Stimulated activated CD8-positive, alpha-beta memory T cell treated with anti-CD3 and anti-CD28 coated beads, Interleukin-7, amount 100 ng/mL, for 24 hours (primary cell): Measurements from ENCODE around the gene MPRIP.

Source experiments
- DNase-seq: peaks from one replicate; pipeline ENCODE4 v3.0.0-alpha.2; 2020; ENCODE audit warnings: low read depth

The MPRIP gene

DNA sequence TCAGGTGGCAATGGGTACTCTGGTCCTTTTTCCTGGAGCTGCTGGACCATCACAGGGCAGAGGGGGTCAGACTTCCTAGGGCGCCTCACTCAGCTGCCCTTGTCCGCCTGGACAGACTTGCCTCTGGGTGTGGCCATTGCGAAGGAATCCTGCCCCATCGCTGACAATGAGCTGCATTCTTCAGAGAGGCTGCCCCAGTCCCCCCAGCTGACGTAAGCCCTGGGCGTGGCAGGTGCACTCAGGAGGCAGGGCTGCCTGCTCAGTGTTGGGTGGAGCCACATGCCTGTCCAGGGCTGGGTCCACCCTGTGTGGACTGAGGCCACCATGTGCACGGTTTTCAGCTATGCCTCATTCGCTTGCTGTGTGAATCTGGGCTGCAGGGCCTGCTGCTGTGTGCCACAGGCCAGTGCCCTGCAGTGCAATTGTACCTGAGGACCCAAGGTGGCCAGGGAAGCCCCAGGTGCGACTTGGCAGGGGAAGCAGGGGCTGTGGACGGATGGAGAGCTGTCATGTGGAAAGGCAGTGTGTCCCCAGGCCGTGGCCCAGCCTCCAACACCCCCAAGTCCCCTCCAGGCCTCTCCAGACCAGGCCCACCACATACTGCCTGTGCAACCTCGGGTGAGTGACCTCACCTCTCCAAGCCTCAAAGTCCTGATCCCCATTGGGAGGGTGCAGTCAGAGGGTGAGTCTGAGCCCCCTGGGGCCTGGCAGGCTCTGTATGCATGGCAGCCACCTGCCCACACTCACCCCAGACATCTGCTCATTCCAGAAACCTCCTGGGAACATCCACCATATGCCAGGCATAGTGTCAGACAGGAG lies 14.0 kb upstream of the MPRIP start:
- no peak for DNase-seq

DNA sequence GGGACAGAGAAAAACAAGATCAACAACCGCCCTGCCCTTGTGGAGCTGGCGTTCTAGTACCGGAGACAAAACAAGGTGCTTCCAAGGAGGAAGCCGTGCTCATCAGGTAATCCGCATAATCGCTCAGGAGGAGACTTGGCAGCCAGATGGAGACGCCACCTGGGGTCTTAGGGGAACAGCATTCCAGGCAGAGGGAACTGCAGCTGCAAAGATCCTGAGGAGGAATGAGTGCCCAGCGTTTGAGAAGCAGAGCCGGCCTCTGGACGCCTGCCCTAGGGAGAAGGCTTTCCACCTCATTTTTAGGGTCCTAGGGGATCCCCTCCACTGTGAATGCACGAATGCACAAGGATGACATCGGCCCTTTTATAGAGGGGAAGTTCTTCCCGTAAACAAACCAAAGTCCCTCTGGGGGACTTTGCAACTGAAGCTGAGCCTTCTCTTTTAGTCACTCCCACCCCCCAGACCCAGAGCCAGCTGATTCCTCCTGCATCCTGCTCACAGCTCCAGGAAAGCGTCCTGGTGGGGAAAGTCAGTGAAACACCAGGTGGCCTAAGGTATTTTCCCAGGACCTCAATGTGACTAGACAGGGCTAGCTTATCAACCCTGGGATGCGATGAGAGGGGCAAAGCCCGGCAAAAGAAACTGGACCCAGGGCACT lies 13.2 kb upstream of the MPRIP start:
- no peak for DNase-seq

DNA sequence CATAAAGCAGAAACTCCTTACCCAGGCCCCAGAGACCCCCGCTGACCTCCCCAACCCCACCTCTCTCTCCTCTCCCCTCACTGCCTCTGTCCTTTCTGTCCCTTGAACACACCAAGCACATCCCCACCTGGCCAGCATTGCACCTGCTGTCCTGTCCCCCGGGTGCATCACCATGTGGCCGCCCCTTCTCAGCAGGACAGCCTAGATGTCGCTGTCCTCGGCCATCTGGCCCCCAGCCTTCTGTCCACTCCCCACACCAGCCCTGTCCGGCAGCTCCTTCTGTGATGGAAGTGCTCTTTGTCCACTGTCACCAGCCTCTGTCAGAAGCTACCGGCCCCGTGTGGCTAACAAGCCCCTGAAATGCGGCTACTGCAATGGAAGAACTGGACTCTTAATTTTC lies 12.3 kb upstream of the MPRIP start:
- DNase-seq = no peak

DNA sequence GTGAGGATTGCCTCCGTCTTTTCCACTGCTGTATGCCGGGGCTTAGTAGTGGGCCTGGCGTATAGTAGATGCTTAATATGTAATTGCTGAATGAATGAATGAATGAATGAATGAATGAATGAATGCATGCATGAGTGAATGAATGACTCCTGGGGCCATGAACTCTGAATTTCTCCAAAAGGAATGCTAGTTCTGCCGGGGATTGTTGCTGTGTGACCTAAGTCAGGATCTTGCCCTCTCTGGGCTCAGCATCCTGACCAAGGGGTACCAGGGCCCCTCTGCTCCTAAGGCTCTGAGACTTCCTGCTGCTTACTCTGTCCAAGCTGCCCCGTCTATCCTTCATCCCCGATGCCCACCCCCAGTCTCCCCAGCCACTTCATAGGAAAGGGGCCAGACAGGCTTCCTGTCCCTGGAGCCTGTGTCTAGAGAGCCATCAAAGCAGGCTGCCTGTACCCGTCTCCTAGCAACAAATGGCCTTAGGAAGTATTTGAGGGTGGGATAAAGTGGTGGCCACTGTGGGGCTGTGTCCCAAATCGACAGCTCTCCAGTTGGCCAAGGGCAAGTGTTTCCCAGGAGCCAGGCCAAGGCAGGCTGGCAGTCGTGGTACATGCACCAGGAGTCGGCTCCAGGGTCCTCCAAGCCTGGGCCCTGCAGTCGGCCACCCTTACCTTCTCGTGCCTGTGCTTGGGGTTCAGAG lies 11.6 kb upstream of the MPRIP start:
- DNase-seq = no peak

DNA sequence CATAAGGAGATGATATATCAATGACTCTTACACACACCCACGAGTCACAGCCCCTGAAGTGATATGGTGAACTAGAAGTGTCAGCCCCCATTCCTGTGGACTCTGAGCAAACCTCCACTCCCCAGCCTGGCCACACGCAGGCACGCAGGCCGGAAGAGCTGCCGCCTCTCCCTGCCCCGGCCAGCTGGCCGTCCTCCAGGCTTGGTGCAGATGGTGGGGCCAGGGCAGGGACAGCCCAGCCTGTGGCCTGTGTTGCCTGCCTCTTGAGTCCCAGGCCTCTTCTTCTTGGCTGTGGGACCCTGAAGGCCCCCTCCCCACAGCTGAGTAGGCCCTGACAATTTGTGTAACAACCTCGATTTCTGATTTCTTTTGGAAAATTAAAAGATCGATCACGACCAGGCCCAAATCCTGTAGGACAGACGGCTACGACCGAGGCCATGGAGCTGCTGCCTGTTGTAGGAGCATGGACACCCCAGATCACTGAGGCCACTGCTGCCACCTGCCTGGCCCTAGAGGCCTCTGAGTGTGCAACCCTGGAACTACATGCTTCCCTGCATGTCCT lies 10.0 kb upstream of the MPRIP start:
- no peak for DNase-seq

DNA sequence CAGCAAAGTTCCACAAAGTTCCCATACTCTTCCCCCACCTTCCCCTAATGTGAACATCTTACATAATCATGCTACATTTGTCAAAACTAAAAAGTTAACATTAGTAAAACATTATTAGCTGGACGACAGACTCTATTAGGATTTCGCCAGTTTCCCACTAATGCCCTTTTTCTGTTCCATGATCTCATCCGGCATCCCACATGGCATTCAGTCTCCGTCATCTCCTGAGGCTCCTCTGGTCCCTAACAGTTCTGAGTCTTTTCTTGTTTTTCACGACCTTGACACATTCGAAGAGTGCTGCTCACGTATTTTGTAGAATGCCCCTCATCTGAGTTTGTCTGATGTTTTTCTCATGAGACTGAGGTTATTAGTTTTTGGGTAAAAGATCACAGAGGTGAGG lies 8.8 kb upstream of the MPRIP start:
- DNase-seq = no peak

DNA sequence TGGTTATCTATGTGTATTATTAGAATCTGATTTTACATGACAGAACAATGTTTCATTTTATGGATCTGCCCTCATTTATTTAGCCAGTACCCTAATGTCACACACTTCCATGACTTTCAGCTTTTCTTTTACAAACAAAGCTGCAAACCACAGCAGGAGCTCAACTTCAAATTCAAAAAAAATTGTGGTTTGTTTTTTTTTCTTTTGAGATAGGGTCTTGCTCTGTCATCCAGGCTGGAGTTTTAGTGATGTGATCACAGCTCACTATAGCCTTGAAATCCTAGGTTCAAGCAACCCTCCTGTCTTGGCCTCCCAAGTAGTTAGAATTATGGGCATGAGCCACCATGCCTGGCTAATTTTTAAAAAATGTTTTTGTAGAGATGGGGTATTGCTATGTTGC lies 8.2 kb upstream of the MPRIP start:
- DNase-seq = no peak

DNA sequence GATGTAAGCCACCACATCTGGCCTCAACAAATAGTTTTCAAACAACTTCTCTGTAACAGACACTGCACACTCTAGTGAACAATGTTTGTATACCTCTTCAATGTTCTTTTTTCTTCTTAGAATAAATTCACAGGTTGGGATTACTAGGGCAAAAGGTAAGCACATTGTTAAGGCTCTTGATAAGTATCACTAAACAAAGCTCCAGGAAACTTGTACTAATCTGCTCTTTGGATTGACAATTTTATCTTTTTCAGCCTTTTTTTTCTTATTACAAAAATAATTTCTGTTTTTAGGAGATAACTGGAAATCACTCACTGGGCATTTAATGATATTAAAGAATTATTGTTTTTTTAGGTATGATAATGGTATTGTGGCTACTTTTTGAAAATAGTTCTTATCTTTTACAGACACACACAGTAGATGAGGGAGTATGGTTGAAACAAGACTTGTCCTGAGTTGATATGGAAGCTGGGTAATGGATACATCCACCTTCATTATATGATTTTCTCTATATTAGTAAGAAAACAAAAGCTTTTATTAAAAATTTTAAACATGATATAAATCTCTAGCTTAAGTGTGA lies 7.7 kb upstream of the MPRIP start:
- no peak for DNase-seq

DNA sequence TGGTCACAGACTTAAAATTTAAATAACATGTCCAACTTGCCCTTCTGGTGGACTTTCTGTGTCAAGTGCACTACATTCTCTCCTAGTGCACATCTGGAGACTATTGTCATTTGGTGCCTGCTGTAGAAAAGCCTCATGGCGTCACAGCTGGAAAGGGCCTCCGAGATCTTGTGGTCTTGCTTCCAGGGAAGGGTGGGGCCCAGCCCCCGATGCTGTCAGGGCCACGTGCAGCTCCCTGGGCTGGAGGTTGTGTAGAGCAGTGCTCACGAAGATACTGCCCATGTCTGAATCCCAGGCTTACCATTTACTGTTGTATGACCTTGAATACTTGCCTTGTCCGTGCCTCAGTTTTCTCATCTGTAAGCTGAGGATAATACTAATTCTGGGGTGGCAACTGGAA lies 6.8 kb upstream of the MPRIP start:
- DNase-seq = no peak

DNA sequence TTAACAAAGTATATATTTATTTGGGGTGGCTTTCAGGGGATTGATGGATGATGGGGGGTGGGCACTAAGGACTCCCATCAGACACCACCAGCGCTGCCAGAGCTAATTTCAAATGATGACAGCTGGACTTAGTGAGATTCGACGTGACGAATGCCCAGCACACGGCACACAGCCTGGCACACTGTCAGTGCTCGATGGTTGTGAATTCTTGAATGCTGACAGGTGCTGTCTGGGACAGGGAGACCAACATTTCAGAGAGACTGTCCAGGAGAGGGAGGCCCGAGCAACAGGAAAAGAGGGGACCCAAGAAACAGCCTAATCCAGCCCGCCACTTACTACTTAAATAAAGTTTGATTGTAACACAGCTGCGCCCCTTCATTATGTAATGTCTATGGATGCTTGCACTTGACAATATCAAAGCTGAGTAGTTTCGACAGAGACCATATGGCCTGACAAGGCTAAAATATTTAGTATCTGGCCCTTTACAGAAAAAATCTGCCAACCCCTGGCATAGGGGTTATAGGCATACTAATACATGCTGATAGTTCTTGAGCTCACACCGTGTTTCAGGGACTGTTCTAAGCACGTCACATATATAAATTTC lies 6.2 kb upstream of the MPRIP start:
- DNase-seq = no peak

DNA sequence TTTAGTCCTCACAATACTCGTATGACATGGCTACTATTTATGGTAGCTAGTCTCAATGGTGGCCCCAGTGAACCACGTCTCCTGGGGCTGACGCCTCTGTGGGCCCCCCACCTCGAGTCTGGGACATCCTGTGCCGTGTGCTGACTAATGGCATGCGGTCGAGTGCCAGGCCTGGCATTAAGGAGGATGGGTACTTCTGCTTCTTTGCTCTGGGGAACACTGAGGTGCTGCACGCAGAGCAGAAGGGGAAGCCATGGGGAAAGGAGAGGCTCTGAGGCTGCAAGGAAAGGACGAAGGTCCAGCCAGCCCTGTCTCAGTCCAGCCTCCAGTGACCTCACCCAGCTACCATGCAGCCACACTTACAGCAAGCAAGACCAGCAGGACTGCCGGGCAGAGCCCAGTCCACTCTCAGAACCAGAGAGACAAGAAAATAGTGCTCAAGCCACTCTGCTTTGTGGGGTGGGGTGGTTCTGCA lies 5.7 kb upstream of the MPRIP start:
- no peak for DNase-seq

DNA sequence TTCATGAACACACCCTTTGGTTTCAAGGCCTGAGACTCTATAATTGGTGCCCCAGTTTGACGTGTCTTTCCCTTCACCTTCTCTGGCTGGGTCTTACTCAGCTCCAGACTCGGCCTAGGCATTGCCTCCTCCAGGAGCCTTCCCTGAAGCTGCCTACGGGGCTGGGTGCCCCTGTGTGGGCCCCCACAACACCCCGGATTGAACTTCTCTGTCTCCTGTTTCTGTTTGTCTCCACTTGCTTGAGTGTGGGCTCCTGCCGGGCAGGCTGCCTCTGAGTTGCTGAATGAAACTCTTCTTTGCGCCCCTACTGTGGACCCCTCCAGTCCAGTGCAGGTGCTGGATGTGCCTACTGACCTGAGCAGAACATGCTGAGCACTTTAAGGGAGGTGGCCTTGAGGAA lies 2.3 kb upstream of the MPRIP start:
- no peak for DNase-seq

DNA sequence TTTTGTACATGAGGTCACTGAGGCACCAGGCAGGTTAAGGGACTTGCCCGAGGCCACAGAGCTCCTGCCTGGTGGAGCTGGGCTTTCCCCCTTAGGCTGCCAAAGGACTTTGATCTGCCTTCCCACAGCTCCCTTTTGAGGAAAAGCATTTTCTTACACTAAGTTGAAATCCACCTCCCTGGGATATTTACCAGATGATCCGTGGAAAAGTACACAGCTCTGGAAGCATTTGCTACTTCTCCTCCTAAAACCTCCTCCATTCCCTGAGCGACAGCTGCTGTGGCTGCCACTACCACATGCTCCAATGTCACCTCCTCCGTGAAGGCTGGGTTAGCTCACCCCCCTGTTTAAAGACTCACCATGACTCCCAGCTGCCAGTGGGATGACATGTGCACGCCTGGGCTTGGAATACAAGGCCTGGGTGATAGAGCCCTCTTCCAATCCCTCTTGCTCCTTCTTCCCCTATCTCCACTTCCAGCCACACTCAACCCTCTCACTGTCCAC lies 1.2 kb upstream of the MPRIP start:
- DNase-seq = no peak

DNA sequence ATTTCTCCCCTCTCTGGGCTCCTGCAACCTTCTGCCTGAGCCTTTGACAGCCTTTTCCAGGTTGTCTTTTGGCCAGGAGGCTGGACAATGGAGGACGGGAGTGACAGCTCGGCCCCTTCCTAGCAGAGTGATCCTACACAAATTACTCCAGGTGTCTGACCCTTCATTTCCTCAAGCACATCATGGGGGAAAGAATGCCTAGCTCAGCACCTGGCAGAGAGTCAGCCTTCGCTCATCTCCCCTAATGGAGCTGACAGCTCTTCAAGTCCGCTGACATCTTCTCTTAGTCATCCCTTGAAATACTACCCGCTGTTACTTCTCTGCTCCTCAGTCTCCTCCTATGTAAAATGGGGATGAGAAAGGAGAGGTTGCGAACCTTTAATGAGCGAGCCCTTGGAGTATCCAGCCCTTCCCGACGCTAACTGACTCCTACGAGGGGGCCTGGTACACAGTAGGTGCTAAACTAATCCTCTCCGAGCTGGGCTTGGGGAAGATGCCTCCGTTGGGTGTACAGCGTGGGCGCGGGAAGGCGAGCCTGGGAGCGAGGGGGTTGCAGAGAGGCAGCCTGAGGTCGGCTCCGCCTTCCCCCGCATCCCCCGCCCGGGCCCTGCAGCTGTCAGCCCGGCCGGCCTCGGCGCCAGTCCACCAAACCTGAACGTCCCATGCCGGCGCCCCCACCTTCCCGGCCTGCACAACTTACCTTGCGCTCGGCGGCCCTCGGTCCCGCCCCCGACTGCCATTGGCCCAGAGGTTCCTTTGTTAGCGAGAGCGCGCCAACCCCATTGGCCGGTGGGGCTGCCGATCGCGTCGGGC lies 480 bp upstream of the MPRIP start:
- DNase-seq = peak; percentile 90

DNA sequence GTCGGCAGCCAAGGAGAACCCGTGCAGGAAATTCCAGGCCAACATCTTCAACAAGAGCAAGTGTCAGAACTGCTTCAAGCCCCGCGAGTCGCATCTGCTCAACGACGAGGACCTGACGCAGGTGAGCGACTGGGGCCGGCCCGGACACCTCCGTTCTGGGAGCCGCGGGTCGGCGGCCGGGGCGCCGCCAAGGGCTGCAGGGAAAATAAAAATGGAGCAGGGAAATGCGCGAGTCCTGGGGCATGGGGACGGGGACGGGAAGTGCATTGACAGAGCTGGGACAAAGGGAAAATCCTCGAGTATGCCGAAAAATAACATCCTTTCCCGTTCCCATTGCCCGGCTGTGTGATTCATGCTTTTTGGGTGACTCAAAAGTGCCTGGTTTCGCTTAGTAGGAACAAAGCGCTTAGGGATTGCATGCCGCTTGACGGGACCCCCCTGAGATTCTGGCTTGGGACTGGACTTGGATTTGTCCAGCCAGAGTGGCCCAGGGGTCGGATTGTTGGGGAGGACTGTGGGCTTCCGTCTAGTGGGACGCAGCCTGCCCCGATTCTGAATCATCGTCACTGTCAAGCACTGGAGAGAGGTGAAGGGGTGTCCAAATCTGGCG lies 699 bp downstream of the MPRIP start:
- no peak for DNase-seq

DNA sequence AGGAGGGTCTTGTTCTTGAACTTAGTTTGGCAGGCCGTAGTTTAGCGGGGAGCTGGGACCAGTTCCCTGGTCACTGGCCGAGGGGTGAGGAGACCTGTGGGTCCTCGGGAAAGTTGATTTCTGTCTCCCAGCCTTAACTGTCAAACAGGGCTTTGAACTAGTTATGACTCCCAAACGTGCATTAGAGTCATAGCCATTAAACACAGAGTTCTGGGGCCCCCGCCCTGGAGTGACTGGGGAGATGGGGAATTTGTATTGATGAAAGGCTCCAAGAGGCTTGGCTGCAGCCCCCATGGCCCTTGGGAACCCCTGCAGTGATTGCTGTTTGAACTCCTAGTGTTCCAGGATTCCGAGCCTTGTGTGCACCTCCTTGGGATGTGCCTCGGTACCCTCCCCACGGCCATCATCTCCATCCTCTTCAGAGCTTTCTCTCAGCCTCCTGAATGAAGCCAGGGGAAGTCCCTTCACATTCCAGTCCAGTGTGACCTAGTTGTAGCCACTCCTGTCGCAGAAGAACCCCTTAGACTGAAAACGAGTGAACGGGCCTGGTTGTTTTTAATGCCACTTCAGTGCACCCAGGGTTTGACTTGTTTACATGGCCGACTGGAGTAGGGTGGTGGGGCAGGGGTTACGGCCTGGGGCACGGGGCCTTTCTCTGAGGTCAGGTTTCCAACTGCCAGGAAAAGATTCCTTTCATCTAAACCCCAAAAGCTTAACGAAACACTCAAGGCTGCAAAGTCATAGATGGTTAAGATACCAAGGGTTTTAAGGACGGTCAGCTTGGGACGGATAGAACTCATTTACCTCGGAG lies 1.4 kb downstream of the MPRIP start:
- DNase-seq = no peak

DNA sequence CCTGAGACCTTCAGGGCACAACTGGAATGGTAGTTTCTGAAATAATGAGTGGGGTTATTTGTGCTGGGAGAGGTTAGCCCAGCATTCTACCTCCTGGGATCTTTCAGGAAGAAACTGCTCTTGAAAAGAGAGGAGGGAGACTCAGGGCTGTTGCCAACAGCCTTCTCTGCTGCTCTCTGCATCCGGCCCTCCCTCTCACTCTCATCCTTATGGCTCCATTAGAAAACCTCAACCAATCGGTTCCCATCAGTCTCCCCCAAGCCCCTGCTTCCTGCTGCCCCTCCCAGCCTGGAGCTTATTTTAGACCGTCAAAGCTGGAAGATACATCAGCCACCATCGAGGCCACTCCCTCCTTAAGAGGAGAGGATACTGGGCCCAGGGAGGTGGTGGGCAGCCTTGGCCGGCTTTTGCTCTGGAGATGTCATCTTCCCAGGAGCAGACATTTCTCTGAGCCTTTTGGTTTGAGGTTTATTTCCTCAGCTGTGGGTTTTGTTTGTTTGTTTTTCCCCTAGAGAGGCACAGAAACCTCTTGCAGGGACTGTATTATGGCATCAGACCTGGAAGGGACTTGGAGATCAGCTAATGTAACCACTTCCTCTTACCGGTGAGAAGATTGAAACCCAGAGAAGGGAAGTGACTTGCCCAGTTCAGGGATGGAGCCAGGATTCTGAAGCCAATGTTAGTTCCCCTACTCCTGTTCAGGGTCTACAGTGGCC lies 2.7 kb downstream of the MPRIP start:
- DNase-seq = no peak

DNA sequence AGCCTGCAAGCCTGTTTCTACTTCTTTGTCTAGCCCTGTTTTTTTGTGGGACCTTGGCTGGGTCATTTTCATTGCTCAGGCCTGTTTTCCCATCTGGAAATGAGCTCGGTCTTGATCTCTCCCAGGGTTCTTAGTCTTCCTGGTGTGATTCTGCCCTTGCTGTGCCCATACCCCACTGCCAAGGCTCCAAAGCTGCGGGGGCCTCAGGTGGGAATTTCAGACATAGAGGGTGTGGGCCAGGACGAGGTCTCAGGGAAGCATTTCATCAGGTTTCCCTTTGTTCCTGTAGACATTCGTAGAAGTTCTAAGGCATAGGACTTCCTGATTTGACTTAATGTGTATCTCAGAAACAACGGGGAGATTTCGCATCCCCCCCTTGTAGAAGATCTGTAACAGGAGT lies 5.8 kb downstream of the MPRIP start:
- DNase-seq = no peak
